Tibial nerve (tissue), 4 donors: ENCODE results near the gene RNF113B.

Experiments
- CTCF ChIP-seq, 5 experiments: fragments of 200-600 bp in 3 of 5; fragments of 450-650 bp in 2 of 5; sonication (generic) in 3 of 5; IDR thresholded peaks; one replicate each; pipeline ENCODE4 v1.5.1; 2016 to 2019; ENCODE audit warnings: antibody characterized with exemption in 5 of 5, mild to moderate bottlenecking in 3 of 5, moderate library complexity in 2 of 5
- EP300 ChIP-seq, 2 donors: sonication (generic); formaldehyde crosslinking; IDR thresholded peaks; one replicate each; pipeline ENCODE4 v1.6.1; 2017; ENCODE audit warnings: antibody characterized with exemption in 2 of 2, mild to moderate bottlenecking in 1 of 2
- POLR2A ChIP-seq, 2 donors: fragments of 450-650 bp; IDR thresholded peaks; one replicate each; pipeline ENCODE4 v1.6.1; 2017; ENCODE audit warnings: antibody characterized with exemption in 2 of 2, mild to moderate bottlenecking in 2 of 2, moderate library complexity in 2 of 2

GRCh38 chr13:98141509-98142379, 35.3 kb downstream of the RNF113B start:
- no peak for TF ChIP-seq CTCF (IDR thresholded peaks at IDR 0.05)
- TF ChIP-seq POLR2A (IDR thresholded peaks at IDR 0.05), result no peak
- TF ChIP-seq EP300 (IDR thresholded peaks at IDR 0.05), result no peak
